A549 (cell line): Measurements from ENCODE around the gene MEF2A. TPM values are rescaled to one million over a fixed set of nuclear protein-coding genes. Genes with fewer than 3 reads are reported as not detected.

Source experiments
- polyA plus RNA-seq, 4 experiments: library from polyadenylated mRNA; depleted of rRNA in 3 of 4; stranded (reverse); fragments of >200 nt; fragmentation: RNase III in 1 of 4; extraction: RNeasy Plus Mini Kit Qiagen cat#74134 plus additional on column Dnase treatment in 1 of 4; gene quantifications; 2 replicates in 3 of 4; 3 replicates in 1 of 4; pipeline ENCODE4 v1.2.3, GENCODE V29; 2011 to 2017
- small RNA-seq, 6 experiments: library from RNA; depleted of rRNA; stranded (forward); fragments of <200 nt; gene quantifications; one replicate each; pipeline ENCODE3, GENCODE V24; 2012

The MEF2A gene
- polyA plus RNA-seq, 2 of the 4 experiments (the other 2 are of a cell fraction): 15.0 to 43.4 TPM

Small RNAs within 50 kb of the gene (small RNA-seq; reads per million reads assigned to genes)
- gene RF00019: 0 reads per million in 6 experiments

Other genes starting within 250 kb of the MEF2A start
- 3.8 TPM in 2 replicates for gene LYSMD4, start 167.5 kb downstream of the MEF2A start, polyA plus RNA-seq (2011; rRNA removed)
- gene LYSMD4, start 167.5 kb downstream of the MEF2A start, polyA plus RNA-seq (2017; fragmentation: RNase III; extraction: RNeasy Plus Mini Kit Qiagen cat#74134 plus additional on column Dnase treatment): 5.4 to 6.0 TPM (median 6.0 TPM) in 3 replicates